HTR-8/SVneo (cell line): ENCODE data around the gene UTS2R.
"Not testable (repeated sequence)": the region's sequence is repeated elsewhere in the genome, so short reads cannot be mapped to it uniquely, and the experiment has no call there.

Source experiments
- DNase-seq: peaks from one replicate; pipeline ENCODE4 v3.0.0; 2011; ENCODE audit warnings: low spot score, mixed read lengths; ENCODE audit not compliant: insufficient read length
- FAIRE-seq: peaks from 2 replicates; lab custom pipeline; 2011; peaks lifted over from hg19 to GRCh38; lab: Jason Lieb, UNC

UTS2R gene

DNA sequence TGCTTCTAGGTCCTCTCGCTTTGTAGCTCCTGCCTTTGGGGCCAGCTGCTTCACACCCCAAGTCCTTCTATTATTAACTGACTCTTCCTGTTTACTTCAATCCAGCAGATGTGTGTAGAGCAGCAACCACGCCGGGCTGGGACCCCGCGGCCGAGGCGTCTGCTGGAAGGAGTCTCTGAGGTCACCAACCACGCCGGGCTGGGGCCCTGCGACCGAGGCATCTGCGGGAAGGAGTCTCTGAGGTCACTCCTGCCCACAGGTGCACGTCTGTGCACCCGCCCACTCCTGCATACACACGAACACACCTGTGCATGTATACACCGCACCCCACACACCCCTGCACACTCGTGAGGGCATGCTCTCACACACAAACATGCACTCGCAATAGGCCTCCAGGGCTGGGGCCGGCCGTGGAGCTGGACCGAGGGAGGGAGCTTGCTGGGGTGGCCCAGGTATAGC lies 20.3 kb upstream of the UTS2R start:
- DNase-seq (no peak), FAIRE-seq (no peak)

DNA sequence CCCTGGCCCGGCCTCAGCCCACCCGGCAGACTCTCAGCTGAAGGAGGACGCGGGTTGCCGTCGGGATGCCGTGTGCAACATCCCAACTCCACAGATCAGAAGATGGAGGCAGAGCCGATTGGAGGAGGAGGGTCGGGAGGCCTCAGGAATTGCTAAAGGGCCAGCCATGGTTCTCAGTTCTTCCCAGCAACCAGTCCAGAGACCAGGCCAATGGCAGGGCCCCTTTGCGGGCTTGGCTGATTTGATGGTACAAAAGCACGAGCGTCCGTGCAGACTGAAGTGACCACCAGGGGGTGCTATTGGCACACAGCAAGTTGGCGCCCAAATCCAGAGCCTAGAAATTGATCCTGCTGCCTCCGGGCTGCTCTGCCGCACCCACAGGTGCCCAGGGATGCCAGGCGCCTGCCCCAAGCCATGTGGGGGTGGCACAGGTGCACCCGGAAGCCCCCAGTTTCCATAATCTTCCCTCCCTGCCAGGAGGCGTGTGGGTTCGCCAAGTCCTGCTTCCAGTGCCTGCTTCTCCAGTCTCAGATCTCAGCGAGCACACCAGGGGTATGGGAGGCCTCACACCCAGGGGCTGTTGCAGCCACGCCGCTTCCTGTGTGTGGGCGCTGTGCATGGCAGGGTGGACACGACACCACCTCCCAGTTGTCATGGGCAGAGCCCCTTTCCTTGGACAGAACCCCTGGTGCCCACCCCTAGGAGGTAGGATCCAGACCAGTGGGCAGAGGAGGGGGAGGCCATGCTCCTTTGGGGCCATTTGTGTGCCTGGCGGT lies 19.7 kb upstream of the UTS2R start:
- DNase-seq (peak; percentile 81), FAIRE-seq (no peak)

DNA sequence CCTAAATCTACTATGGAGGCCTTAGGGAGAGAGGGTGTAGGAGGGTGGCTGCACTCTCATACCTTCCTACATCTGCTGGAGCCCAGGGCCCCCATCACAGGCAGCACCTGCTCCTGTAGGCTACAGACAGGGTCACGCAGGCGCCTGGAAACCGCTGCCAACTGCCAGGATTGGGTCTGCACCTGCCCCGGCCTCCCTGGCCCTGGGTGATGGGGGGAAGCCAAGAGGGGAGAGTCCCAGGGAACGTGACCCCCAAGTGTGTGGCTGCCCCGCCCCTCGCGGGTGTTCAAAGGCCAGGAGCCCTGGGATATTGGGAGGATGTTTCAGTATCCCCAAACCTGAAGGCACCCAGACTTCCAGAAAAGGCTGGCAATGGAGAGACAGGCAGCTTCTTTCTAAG lies 18.1 kb upstream of the UTS2R start:
- FAIRE-seq (no peak), DNase-seq (no peak)

DNA sequence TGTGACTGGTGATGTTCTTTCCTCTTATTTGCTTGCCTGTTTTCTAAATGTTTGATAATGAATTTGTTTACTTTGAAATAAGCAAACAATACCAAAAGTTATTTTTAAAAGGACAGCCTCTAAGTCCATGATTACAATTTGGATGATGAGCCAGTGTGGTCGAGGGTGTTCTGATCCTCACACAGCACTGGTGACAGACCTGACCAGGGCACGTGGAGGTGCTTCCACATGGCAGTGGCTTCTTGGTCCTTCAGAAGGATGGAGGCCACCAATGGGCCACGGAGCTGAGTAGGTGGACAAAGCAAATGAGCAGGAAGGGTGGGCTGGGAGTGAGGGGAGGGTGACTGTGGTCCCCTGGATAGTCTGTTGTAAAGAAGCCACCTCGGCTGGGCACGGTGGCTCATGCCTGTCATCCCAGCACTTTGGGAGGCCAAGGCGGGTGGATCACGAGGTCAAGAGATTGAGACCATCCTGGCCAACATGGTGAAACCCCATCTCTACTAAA lies 16.7 kb upstream of the UTS2R start:
- FAIRE-seq (no peak), DNase-seq (no peak)

DNA sequence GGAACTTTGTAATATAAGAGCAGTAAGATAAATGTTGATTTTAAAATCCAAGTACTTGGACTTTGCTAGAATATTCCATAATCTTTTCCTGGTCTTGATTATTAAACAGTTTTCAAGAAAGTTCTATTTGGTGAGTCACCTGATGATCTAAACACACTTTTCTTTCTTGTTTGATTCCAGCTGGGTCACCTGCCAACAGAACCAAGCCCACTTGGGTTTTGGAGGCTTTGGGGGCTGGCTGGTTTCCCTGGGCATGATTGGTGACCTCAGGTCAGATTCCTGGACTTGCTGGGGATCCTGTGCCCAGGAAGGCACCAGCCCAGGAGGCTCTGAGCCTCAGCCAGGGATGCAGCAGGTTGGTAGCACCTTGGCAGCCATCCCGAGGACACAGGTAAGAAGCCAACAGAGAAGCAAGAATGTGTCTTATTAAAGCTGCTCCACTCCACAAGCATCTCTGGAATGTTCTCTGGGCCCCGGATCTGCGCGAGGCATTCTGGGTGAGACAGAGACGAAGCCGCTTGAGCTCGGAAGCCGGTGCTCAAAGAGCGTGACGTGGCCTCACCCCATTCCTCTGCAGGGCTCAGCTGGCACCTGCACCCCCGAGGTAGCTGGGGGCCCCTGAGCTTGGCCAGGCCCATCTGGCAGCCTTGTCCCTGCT lies 15.7 kb upstream of the UTS2R start:
- DNase-seq (no peak), FAIRE-seq (no peak)

DNA sequence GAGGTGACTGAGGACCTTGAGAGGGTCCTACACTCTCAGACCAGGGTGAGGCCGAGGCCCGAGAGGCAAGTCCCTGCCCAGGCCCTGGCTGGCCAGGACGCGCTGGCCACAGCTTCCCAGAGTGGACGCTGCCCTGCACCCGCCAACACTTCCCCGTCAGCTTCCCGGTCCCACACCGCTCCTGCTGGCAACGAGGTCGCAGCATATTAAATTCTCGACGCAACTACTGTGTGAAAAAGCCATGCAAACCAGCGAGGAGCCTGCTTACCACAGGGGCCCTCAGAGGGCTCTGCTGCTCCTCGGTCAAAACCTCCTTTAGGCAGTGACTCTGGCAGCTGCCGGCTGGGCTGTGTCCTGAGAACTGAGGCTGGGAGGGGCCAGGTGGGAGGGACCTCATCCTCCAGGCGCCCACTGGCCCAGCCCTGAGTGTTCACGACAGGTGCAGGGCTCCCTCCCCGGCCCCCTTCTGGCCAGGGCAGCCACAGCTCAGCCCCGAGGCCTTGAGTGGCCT lies 14.7 kb upstream of the UTS2R start:
- no peak for FAIRE-seq
- DNase-seq = no peak

DNA sequence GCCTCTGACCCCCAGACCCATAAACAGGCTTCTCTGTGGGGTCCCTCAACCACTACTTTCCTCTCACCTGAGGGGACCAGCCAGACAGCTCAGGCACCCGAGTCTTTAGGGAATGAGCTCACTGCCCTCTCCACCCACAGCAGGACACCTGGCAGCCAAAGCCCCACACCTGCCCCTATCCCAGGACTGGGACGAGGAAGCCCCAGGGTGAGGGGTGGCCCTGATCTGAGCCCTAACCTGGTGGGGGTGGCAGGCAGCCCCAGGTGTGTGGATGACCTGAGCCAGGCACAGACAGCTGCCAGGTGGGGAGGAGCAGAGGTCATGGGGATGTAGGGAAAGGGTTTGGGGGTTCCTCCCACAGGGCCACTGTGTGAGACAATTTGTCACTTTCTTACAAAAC lies 14.2 kb upstream of the UTS2R start:
- no peak for DNase-seq
- FAIRE-seq = no peak

DNA sequence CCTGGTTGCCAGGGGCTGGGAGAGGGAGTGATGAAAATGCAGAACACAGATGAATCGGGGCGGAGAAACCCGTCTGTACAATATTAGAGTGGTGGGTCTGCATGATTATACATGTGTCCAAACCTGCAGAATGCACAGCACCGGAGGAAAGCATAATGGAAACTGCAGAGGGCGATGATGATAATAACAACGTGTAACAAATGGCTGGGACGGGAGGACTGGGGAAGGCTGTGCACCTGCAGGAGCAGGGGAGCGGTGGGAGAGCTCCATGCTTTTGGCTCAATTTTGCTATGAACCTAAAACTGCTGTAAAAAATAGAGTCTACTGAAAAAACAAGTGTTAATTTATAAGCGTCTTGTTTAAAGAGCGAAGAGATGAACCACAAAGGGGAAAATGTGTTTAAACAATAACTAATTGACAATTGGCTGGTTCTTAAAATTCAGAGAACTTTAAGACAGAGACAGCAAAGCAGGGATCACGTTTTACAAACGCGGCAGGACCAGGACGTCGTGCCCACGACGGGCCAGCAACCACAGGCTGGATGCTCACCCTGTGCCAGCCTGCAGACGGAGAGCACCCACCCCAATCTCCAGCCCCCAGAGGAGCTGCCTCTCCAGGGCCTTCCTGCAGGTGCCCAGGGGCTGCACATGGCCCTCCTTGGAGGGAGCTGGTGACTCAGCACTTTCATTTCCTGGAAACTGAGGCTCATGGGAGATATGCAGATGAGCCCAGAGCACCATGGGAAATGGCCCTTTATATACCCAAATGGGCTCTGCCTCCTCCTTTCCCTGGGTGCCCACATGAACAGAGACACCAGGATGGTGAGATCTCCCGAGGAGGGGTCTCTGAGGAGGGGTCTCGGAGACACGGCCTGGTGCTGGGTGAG lies 12.9 kb upstream of the UTS2R start, which contains the start of gene TEX19:
Gene TEX19 (plus strand): TSS at position 783 of the 886 bp plus-strand sequence. CDS start 2,904 bp downstream, outside the sequence.
- FAIRE-seq (no peak), DNase-seq (peak; percentile 44)

DNA sequence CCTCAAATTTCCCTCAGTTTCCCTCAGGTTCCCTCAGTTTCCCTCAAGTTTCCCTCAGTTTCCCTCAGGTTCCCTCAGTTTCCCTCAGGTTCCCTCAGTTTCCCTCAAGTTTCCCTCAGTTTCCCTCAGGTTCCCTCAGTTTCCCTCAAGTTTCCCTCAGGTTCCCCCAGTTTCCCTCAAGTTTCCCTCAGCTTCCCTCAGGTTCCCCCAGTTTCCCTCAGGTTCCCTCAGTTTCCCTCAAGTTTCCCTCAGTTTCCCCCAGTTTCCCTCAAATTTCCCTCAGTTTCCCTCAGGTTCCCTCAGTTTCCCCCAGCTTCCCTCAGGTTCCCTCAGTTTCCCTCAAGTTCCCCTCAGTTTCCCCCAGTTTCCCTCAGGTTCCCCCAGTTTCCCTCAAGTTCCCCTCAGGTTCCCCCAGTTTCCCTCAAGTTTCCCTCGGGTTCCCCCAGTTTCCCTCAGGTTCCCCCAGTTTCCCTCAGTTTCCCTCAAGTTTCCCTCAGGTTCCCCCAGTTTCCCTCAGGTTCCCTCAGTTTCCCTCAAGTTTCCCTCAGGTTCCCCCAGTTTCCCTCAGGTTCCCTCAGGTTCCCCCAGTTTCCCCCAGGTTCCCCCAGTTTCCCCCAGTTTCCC lies 12.0 kb upstream of the UTS2R start:
- not testable (repeated sequence) for DNase-seq, FAIRE-seq

DNA sequence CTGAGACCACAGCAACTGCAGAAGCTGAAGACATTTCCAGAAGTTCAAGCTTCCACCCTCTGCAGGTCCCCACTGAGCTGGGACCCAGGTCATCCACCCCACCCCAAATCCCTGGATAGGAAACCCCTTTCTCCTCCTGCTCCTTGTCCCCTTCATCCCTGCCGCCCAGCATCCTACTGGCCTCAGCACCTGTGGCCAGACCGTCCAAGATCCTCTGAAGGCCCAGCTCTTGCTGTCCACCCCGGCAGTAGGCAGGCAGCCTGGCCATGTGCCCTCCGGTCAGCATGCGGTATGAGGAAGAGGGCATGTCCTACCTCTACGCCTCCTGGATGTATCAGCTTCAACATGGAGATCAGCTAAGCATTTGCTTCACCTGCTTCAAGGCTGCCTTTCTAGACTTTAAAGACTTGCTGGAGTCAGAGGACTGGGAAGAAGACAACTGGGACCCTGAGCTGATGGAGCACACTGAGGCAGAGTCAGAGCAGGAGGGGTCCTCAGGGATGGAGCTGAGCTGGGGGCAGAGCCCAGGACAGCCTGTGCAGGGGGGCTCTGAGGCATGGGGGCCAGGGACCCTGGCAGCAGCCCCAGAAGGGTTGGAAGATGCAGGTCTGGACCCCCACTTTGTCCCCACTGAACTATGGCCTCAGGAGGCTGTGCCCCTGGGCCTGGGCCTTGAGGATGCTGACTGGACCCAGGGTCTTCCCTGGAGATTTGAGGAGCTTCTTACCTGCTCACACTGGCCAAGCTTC lies 9.5 kb upstream of the UTS2R start:
- FAIRE-seq (no peak), DNase-seq (no peak)

DNA sequence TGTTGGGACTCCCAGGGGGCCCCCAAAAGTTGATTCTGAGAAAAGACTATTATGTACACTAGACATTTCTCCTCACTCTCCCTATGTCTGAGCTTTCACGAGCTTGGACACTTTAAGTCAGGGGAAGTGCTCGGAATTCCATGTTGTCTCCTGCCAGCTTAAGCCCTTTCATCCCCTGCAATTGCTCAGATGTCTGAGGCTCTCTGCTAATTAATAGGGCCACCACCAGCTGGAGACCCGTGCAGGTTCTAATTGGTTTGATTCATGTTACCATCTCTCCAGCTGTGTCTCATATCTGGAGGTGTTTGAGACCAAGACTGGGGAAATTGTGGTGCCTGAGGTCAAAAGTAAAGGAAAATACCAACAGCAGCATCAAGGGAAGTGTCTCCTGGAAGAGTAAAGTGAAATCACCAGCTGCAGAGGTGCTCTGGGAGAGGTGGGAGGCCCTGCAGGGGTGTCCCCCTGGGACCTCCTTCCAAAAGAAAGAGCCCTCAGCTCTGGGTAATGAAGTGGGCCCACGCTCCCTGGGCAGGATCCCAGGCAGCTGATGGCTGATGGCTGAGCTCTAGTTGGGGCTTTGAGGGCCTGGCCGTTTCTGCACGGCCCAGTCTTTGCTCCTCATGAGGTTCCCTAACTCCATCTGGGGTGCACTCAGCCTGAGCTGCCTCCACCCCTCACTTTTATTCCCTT lies 5.8 kb upstream of the UTS2R start:
- DNase-seq = no peak
- no peak for FAIRE-seq

DNA sequence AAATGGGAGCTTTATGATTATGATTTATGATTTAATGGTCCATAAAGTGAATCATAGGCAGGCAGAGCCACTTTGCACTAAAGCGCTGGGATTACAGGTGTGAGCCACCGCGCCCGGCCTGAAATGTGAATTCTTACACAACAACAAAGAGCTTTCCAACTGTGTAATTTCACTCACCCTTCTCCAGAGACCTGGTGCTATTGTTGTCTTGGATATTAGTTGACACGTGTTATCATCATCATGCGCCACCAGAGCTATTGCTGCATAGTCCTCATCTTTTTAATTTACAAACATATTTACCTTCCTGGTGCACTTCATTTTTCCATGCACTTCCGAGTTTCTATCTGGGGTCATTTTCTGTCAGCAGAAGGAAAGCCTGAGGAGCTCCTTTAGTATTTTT lies 4.8 kb upstream of the UTS2R start:
- DNase-seq = no peak
- FAIRE-seq = no peak

DNA sequence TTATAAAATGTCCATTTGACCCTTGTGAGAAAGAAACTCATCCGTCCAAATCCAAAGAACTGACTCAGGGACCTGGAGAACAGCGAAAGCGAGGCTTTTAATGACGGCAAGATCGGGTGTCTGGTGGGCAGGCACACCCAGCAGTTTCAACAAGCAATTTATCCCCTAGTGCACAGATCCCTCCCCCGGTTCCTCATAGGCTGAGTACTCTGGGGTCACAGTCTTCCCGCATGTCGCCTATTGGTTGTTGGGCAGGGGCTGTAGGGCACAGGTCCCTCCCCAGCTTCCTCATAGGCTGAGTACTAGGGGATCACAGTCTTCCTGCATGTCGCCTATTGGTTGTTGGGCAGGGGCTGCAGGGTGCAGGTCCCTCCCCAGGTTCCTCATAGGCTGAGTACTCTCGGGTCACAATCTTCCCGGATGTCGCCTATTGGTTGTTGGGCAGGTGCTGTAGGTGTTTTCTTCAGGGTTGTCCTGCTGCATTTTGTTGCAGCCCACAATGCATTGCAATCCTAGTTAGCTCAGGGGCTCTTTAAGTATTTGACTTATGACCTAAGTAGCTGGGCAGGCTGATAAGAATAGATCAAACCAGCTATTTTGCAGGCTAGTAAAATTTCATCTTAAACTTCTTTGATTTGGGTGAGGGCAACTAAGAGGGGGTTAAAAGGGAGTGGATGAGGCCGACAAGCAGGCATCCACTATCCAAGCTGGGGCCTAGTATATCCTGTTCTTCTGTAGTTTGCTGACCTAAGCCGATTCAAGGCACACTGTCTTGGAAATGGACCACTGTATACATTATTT lies 3.6 kb upstream of the UTS2R start:
- no peak for FAIRE-seq
- DNase-seq = no peak

DNA sequence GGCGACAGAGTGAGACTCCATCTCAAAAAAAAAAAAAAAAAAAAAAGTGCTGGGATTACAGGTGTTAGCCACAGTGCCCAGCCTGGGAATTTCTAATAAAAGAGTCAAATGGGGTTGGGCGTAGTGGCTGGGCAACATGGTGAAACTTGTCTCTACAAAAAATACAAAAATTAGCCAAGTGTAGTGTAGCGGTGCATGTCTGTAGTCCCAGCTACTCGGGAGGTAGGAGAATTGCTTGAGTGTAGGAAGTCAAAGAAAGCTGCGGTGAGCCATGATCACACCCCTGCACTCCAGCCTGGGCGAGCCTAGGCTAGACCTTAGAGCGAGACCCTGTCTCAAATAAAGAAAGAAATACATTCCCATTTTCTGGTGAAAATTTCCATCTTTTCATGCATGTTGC lies 2.4 kb upstream of the UTS2R start:
- FAIRE-seq (peak; percentile 26), DNase-seq (no peak)

DNA sequence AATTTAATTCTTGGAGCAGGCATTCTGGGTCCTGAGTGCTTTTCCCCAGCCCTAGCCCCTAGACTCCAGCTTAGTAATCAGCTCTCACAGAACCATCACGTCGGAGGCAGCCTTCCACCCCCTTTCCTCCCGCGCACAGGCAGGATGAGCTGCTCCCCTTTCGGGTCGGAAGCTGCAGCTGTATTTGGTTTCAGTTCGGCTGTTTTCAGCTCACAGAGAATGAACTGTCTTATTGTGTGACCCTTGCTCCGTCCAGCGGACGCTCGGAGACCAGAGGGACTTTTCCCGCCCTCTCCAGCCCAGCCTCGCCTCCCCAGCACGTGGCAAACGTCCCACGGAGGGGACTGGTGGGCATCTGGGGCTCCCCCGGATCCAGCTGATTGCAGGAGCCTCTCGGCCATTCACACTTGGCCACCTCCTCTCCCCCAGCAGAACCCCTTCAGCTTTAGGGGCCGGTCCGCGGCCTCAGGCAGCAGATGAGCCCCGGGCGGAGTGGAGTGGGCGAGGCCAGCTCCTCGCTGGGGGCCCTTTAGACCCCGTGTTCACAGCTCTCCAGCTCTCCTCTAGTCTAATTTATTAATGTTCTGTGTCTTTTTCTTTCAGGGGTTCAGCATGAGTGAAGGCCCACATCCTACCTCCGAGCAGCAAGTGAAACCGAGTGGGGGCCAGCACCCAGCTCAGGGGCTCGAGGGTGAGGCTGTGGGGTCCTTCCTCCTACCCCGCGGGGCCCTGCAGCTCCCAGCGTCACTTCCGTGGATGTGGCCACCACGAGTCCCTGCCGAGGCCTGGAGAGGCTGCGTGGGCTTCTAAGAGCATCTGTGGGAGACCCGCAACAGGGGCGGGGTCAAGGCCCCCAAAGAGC lies 863 bp upstream of the UTS2R start:
- DNase-seq (no peak), FAIRE-seq (no peak)

DNA sequence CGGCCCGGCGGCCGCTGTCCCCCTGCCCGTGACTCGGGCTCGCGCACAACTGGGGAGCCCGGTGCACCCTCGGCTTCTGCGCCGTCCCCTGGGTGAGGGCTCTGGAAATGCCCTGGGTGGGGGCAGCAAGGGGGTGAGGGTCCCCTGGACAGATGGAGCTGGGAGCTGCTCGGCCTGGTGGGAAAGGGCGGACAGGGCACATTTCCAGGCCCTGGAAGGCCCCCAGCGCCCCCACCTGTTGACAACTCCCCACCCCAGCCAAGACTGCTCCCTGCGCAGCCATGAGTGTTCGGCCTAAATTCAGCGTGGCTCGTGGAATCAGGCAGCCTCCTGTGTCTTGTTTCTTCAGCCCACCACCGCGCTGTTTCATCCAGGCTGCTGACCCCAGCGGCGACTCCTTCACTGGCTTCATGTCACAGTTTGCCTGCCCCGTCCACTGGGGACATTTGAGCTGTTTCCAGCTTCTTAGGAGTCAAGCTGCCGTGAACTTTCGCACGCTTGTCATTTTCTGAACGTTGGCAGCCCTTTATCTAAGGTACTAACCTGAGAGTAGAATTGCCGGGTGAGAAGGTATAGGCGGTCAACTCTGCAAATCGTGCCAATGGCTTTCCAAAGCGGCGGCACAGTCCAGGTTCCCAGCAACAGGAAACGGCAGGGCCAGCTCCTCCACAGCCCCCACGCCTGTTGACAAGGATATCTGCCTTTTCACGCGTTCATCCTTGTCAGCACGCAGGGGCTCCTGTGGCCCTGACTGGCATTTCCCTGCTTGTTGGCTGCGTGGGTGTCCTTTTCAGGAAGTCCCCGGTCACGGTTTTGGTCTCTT lies 895 bp downstream of the UTS2R start:
- FAIRE-seq (no peak), DNase-seq (no peak)
